ENCODE results near the gene DEDD2. TPM values are rescaled to one million over a fixed set of nuclear protein-coding genes. Genes with fewer than 3 reads are reported as not detected.

The DEDD2 gene
- total RNA-seq, 1 donor from 2014 or later, result 15.8 TPM

Other genes with a start within 250 kb of the DEDD2 start
- 375 TPM for gene ATP1A3, start 223.4 kb downstream of the DEDD2 start, total RNA-seq
- 2.1 TPM for gene GRIK5, start 147.5 kb downstream of the DEDD2 start, total RNA-seq
- 7.1 TPM for gene ZNF574, start 141.5 kb downstream of the DEDD2 start, total RNA-seq
- gene POU2F2, start 85.2 kb downstream of the DEDD2 start, total RNA-seq, result 1.2 TPM
- 5.9 TPM for gene ZNF526, start 2.6 kb upstream of the DEDD2 start, total RNA-seq
- gene GSK3A, start 24.9 kb upstream of the DEDD2 start, total RNA-seq, result 37.6 TPM
- 33.5 TPM for gene ERF, start 37.5 kb upstream of the DEDD2 start, total RNA-seq
- 33.3 TPM for gene CIC, start 51.6 kb upstream of the DEDD2 start, total RNA-seq
- gene PRR19, start 84.5 kb upstream of the DEDD2 start, total RNA-seq, result not detected
- 2.1 TPM for gene PAFAH1B3, start 84.9 kb upstream of the DEDD2 start, total RNA-seq
- 0.36 TPM for gene TMEM145, start 95.6 kb upstream of the DEDD2 start, total RNA-seq
- gene MEGF8, start 108.0 kb upstream of the DEDD2 start, total RNA-seq, result 34.3 TPM
- gene CNFN, start 172.6 kb upstream of the DEDD2 start, total RNA-seq, result 0.49 TPM
- gene LIPE, start 209.7 kb upstream of the DEDD2 start, total RNA-seq, result 55.8 TPM
- not detected for gene CXCL17, start 225.3 kb upstream of the DEDD2 start, total RNA-seq

Data from left ventricle myocardium inferior (tissue), 1 donor.